HG03108 (cell line): ENCODE data around the gene BTBD3.

Experiments
- ATAC-seq: cut with Tn5 transposase; IDR thresholded peaks from one replicate; pipeline ENCODE4 v1.9.1; 2021; ENCODE audit warnings: moderate library complexity; ENCODE audit not compliant: unreplicated experiment

The BTBD3 gene

DNA sequence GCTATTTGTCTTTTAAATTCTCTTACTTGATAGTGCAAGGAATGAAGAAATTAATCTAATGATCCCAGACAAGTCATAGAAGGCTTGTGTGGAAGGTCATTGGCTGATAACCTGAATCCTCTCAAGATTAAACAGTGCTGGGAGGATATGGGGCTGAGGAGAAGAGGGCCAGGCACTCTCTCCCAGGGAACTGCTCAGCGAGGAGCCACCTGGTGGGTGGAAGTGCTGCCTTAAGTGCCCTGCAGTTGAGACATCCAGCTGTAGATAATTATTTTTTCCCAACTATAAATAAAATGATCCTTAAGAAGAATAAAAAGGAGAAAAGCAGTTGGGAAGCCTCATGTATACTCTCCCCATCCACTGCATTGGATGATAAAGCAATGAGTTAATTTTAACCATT is 47.9 kb downstream of the BTBD3 start:
- no peak for ATAC-seq

GRCh38 chr20:11966186-11966585 is 48.5 kb downstream of the BTBD3 start:
- no peak for ATAC-seq

- ATAC-seq: no peak
Measured at GRCh38 chr20:11970243-11970836, 52.6 kb downstream of the BTBD3 start.

- ATAC-seq: no peak
Measured at GRCh38 chr20:11972478-11972877, 54.8 kb downstream of the BTBD3 start.
